ENCODE results near the gene MAD1L1. TPM values are rescaled to one million over a fixed set of nuclear protein-coding genes. Genes with fewer than 3 reads are reported as not detected.

Gene MAD1L1
- total and polyA plus RNA-seq, 2 donors (not counting 3 experiments of a cell fraction or from before 2014, with no cell fraction given): 34.1 to 42.3 TPM

GRCh38 chr7:1924258-1924817, 308.4 kb downstream of the MAD1L1 start:
- intact Hi-C loops (cut with micrococcal nuclease): no loop called here

More at GRCh38 chr7:1924258-1924817, 308.4 kb downstream of the MAD1L1 start:
- H3K79me2 ChIP-seq (ENCODE audit: control insufficient read depth, insufficient read depth, low read length): no peaks in the 10 kb centered on the region
- H3K4me2 ChIP-seq (ENCODE audit: insufficient read depth, low read length): no peak overlapping the region
- TF ChIP-seq POLR2AphosphoS5 (IDR thresholded peaks at IDR 0.05; ENCODE audit: insufficient read depth, low read depth, low read length) (no peak), FOS (IDR thresholded peaks at IDR 0.05; ENCODE audit: borderline replicate concordance, insufficient read depth, low read length) (no peak), GATA2 (IDR thresholded peaks at IDR 0.05; ENCODE audit: insufficient read depth, insufficient read length, low read depth, low read length) (no peak), MAX (IDR thresholded peaks at IDR 0.05; ENCODE audit: insufficient read depth, insufficient read length) (no peak)
- TF ChIP-seq, protein P1, sequence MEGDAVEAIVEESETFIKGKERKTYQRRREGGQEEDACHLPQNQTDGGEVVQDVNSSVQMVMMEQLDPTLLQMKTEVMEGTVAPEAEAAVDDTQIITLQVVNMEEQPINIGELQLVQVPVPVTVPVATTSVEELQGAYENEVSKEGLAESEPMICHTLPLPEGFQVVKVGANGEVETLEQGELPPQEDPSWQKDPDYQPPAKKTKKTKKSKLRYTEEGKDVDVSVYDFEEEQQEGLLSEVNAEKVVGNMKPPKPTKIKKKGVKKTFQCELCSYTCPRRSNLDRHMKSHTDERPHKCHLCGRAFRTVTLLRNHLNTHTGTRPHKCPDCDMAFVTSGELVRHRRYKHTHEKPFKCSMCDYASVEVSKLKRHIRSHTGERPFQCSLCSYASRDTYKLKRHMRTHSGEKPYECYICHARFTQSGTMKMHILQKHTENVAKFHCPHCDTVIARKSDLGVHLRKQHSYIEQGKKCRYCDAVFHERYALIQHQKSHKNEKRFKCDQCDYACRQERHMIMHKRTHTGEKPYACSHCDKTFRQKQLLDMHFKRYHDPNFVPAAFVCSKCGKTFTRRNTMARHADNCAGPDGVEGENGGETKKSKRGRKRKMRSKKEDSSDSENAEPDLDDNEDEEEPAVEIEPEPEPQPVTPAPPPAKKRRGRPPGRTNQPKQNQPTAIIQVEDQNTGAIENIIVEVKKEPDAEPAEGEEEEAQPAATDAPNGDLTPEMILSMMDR (IDR thresholded peaks at IDR 0.05; ENCODE audit: extremely low read depth in 1 of 2, insufficient read depth in 1 of 2, low read depth in 1 of 2, low read length in 2 of 2): no peak
- H3K36me3 ChIP-seq (ENCODE audit: control insufficient read depth in 2 of 2, extremely low read depth in 1 of 2, insufficient read depth in 2 of 2, low read length in 2 of 2): peaks cover 0 to 2% of the 10 kb centered on the region in 2 experiments
- no peaks in the 10 kb centered on the region for H3K9me1 ChIP-seq (replicated peaks; ENCODE audit: control insufficient read depth, extremely low read depth, insufficient read depth, low read length)
- DNase-seq (ENCODE audit: low read depth, low spot score) (no peak), FAIRE-seq (no peak)
- no peaks in the 10 kb centered on the region for H3K9me3 ChIP-seq (replicated peaks; ENCODE audit: control insufficient read depth, insufficient read depth, low read length)
- H3K27me3 ChIP-seq (ENCODE audit: control insufficient read depth in 2 of 2, insufficient read depth in 2 of 2, low read length in 2 of 2): no peaks in the 10 kb centered on the region
- no peaks in the 10 kb centered on the region for H3K4me1 ChIP-seq (ENCODE audit: control insufficient read depth, extremely low read depth, insufficient read depth, low read length)
- ChIA-PET CTCF (no interaction called here), POLR2A (no interaction called here)
- dilution Hi-C loops (cut with MboI; ENCODE audit: extremely low pct_ligation_motif_present, low sequenced_read_pairs): no loop called here
- H2AFZ ChIP-seq (ENCODE audit: low read depth, low read length): no peak overlapping the region
- H4K20me1 ChIP-seq (replicated peaks; ENCODE audit: control insufficient read depth, extremely low read depth, insufficient read depth, low read length): no peaks in the 10 kb centered on the region
- no peak overlapping the region for H3K4me3 ChIP-seq (replicated peaks in 1 of 3; ENCODE audit: insufficient read depth in 1 of 3, low read depth in 1 of 3, low read length in 3 of 3)
- no peak overlapping the region for H3K9ac ChIP-seq (replicated peaks; ENCODE audit: extremely low read depth, insufficient read depth, low read length)
- H3K27ac ChIP-seq (ENCODE audit: insufficient read depth, low read depth, low read length): no peak overlapping the region
- no TSS peak for BruUV-seq (replicated peaks)
